H9 (cell line): ENCODE measurements around the gene NFASC. TPM values are rescaled to one million over a fixed set of nuclear protein-coding genes. Genes with fewer than 3 reads are reported as not detected.

Experiments used
- DNase-seq: peaks from one replicate; pipeline ENCODE4 v3.0.0-alpha.2; 2017
- H2AFZ ChIP-seq: one replicate; pipeline ENCODE4 v1.6.1; 2013; ENCODE audit warnings: mild to moderate bottlenecking, low read length, control low read depth, moderate library complexity
- H2AK5ac ChIP-seq: 2 replicates; pipeline ENCODE4 v1.6.1; 2013; ENCODE audit warnings: low read length, control low read depth, mixed read lengths; ENCODE audit not compliant: insufficient read length
- H2BK120ac ChIP-seq: one replicate; pipeline ENCODE4 v1.6.1; 2013; ENCODE audit warnings: low read depth, mild to moderate bottlenecking, low read length, control low read depth, inconsistent platforms; ENCODE audit not compliant: poor library complexity, severe bottlenecking
- H2BK12ac ChIP-seq: 2 replicates; pipeline ENCODE4 v1.6.1; 2013; ENCODE audit warnings: low read length, control low read depth, mixed read lengths, low read depth; ENCODE audit not compliant: insufficient read length
- H2BK15ac ChIP-seq: 2 replicates; pipeline ENCODE4 v1.6.1; 2013; ENCODE audit warnings: low read depth, low read length, control low read depth
- H2BK20ac ChIP-seq: one replicate; pipeline ENCODE4 v1.6.1; 2013; ENCODE audit warnings: low read depth, mild to moderate bottlenecking, low read length, control low read depth, inconsistent platforms; ENCODE audit not compliant: poor library complexity, severe bottlenecking
- H2BK5ac ChIP-seq: 2 replicates; pipeline ENCODE4 v1.6.1; 2013; ENCODE audit warnings: low read length, control low read depth, mixed read lengths; ENCODE audit not compliant: insufficient read length
- H3K14ac ChIP-seq: 2 replicates; pipeline ENCODE4 v1.6.1; 2013; ENCODE audit warnings: low read length, control low read depth; ENCODE audit not compliant: insufficient read depth
- H3K18ac ChIP-seq: 2 replicates; pipeline ENCODE4 v1.6.1; 2013; ENCODE audit warnings: low read depth, mild to moderate bottlenecking, mixed read lengths, low read length, control low read depth; ENCODE audit not compliant: insufficient read length
- H3K23ac ChIP-seq: 2 replicates; pipeline ENCODE4 v1.6.1; 2013; ENCODE audit warnings: low read length, control low read depth, mixed read lengths, low read depth; ENCODE audit not compliant: insufficient read length
- H3K23me2 ChIP-seq: 2 replicates; pipeline ENCODE4 v1.6.1; 2013; ENCODE audit warnings: low read depth, mild to moderate bottlenecking, mixed read lengths, low read length, control low read depth; ENCODE audit not compliant: insufficient read length, poor library complexity, severe bottlenecking
- H3K27ac ChIP-seq: 2 replicates; pipeline ENCODE4 v1.5.1; 2013; ENCODE audit warnings: low read length, control low read depth, mixed read lengths, low read depth; ENCODE audit not compliant: insufficient read length
- H3K27me3 ChIP-seq: 2 replicates; pipeline ENCODE4 v1.6.1; 2013; ENCODE audit warnings: low read length, control low read depth, inconsistent platforms; ENCODE audit not compliant: insufficient read depth
- H3K4ac ChIP-seq: 2 replicates; pipeline ENCODE4 v1.6.1; 2013; ENCODE audit warnings: low read depth, mild to moderate bottlenecking, control low read depth, inconsistent platforms, low read length, moderate library complexity
- H3K4me1 ChIP-seq: 2 replicates; pipeline ENCODE4 v1.6.1; 2013; ENCODE audit warnings: low read length, control low read depth, inconsistent platforms; ENCODE audit not compliant: insufficient read depth
- H3K4me2 ChIP-seq: 2 replicates; pipeline ENCODE4 v1.6.1; 2013; ENCODE audit warnings: low read length, control low read depth, mixed read lengths; ENCODE audit not compliant: insufficient read length, insufficient read depth
- H3K56ac ChIP-seq: 2 replicates; pipeline ENCODE4 v1.6.1; 2013; ENCODE audit warnings: low read depth, mild to moderate bottlenecking, mixed read lengths, low read length, control low read depth; ENCODE audit not compliant: insufficient read length
- H3K79me1 ChIP-seq: 2 replicates; pipeline ENCODE4 v1.6.1; 2013; ENCODE audit warnings: low read depth, mild to moderate bottlenecking, moderate library complexity, low read length, control low read depth, inconsistent platforms; ENCODE audit not compliant: insufficient read depth, poor library complexity, severe bottlenecking
- H3K79me2 ChIP-seq: 2 replicates; pipeline ENCODE4 v1.6.1; 2013; ENCODE audit warnings: low read length, control low read depth, inconsistent platforms; ENCODE audit not compliant: insufficient read depth
- H3K9ac ChIP-seq: 2 replicates; pipeline ENCODE4 v1.6.1; 2013; ENCODE audit warnings: low read length, control low read depth, mixed read lengths; ENCODE audit not compliant: insufficient read length; ENCODE audit errors: extremely low read depth
- H3K9me3 ChIP-seq: one replicate; pipeline ENCODE4 v1.6.1; 2013; ENCODE audit warnings: low read depth, low read length, inconsistent platforms; ENCODE audit not compliant: control insufficient read depth
- H3T11ph ChIP-seq: one replicate; pipeline ENCODE4 v1.6.1; 2013; ENCODE audit warnings: mild to moderate bottlenecking, low read length, control low read depth, inconsistent platforms
- H4K20me1 ChIP-seq: one replicate; pipeline ENCODE4 v1.6.1; 2013; ENCODE audit not compliant: control insufficient read depth, insufficient read length, insufficient read depth
- H4K5ac ChIP-seq: 2 replicates; pipeline ENCODE4 v1.6.1; 2013; ENCODE audit warnings: low read depth, mild to moderate bottlenecking, mixed read lengths, low read length, control low read depth; ENCODE audit not compliant: insufficient read length
- H4K8ac ChIP-seq: replicated peaks from 2 replicates; pipeline ENCODE4 v1.6.1; 2013; ENCODE audit warnings: low read length, control low read depth, mixed read lengths, low read depth; ENCODE audit not compliant: insufficient read length
- H4K91ac ChIP-seq: 2 replicates; pipeline ENCODE4 v1.6.1; 2013; ENCODE audit warnings: low read depth, mild to moderate bottlenecking, moderate library complexity, mixed read lengths, low read length, control low read depth; ENCODE audit not compliant: insufficient read length
- H3K27ac Mint-ChIP-seq, 3 experiments: 2 replicates in 2 of 3; 3 replicates in 1 of 3; pipeline ENCODE4 v1.8.0; 2020 to 2021; ENCODE audit warnings: mixed read lengths in 3 of 3, mild to moderate bottlenecking in 1 of 3, moderate library complexity in 1 of 3
- H3K27me3 Mint-ChIP-seq: 2 replicates; pipeline ENCODE4 v1.8.0; 2021; ENCODE audit warnings: low read depth, mild to moderate bottlenecking, moderate library complexity, mixed read lengths
- H3K36me3 Mint-ChIP-seq, 3 experiments: 2 replicates in 2 of 3; 3 replicates in 1 of 3; pipeline ENCODE4 v1.8.0; 2020 to 2021; ENCODE audit warnings: low read depth in 3 of 3, mixed read lengths in 3 of 3; ENCODE audit not compliant: insufficient read depth in 1 of 3
- H3K4me1 Mint-ChIP-seq, 2 experiments: 2 replicates each; pipeline ENCODE4 v1.8.0; 2020; ENCODE audit warnings: mixed read lengths in 2 of 2
- H3K4me3 Mint-ChIP-seq, 2 experiments: 2 replicates in 1 of 2; 3 replicates in 1 of 2; pipeline ENCODE4 v1.8.0; 2020 to 2021; ENCODE audit warnings: mild to moderate bottlenecking in 2 of 2, mixed read lengths in 2 of 2, moderate library complexity in 1 of 2
- H3K9me3 Mint-ChIP-seq, 2 experiments: 2 replicates in 1 of 2; 3 replicates in 1 of 2; pipeline ENCODE4 v1.8.0; 2020; ENCODE audit warnings: mild to moderate bottlenecking in 2 of 2, mixed read lengths in 2 of 2, moderate library complexity in 1 of 2
- CTCF ChIP-seq: fragments of 200-600 bp; sonication (generic); conservative IDR thresholded peaks from 3 replicates; pipeline ENCODE4 v1.8.0; 2021; ENCODE audit warnings: antibody characterized with exemption, mild to moderate bottlenecking
- WGBS: extraction: QIAGEN DNeasy Blood & Tissue Kit; methylation state at CpG from one replicate; pipeline ENCODE4 v1.1.7; 2013; ENCODE audit warnings: missing lambda C conversion rate, low lambda C conversion rate, mixed read lengths; ENCODE audit not compliant: insufficient read length; ENCODE audit errors: extremely low coverage; 5-methylcytosine and 5-hydroxymethylcytosine counted together
- total RNA-seq: library from RNA; stranded (reverse); gene quantifications from 2 replicates; pipeline ENCODE4 v1.2.1, GENCODE V29; 2021

The NFASC gene
- total RNA-seq, 1 experiment from 2014 or later: 5.0 TPM

- Histone ChIP-seq H2AFZ (no peak overlapping the region), H4K20me1 (no peaks in the 10 kb centered on the region), H3T11ph (no peak overlapping the region), H4K91ac (no peak overlapping the region), H3K23ac (no peak overlapping the region), H3K27ac (no peak overlapping the region), H2BK20ac (no peak overlapping the region), H2AK5ac (no peak overlapping the region), H3K9ac (no peak overlapping the region), H3K18ac (no peak overlapping the region), H4K8ac (no peak overlapping the region), H2BK12ac (no peak overlapping the region), H3K14ac (no peak overlapping the region; the same call in 1 of the 2 replicates), H2BK5ac (no peak overlapping the region), H3K79me2 (no peaks in the 10 kb centered on the region), H3K56ac (no peak overlapping the region), H3K9me3 (no peaks in the 10 kb centered on the region), H3K4me1 (peaks cover 8% of the 10 kb centered on the region; the same call in 1 of the 2 replicates), H2BK15ac (no peak overlapping the region), H4K5ac (no peak overlapping the region), H3K79me1 (no peaks in the 10 kb centered on the region), H3K27me3 (no peaks in the 10 kb centered on the region), H3K4ac (no peak overlapping the region), H3K4me2 (no peak overlapping the region), H3K23me2 (no peaks in the 10 kb centered on the region), H2BK120ac (no peak overlapping the region)
- no CpG with 5 or more reads among the region's 5 CpGs for WGBS
- no peaks in the 10 kb centered on the region for H3K27me3 Mint-ChIP-seq
- no peaks in the 10 kb centered on the region; a peak in 2 of 7 replicates for H3K36me3 Mint-ChIP-seq
- no peak overlapping the region for H3K27ac Mint-ChIP-seq
- no peaks in the 10 kb centered on the region for H3K9me3 Mint-ChIP-seq
- TF ChIP-seq CTCF: no peak
- no peak for DNase-seq
- H3K4me3 Mint-ChIP-seq: no peak overlapping the region
- H3K4me1 Mint-ChIP-seq: peaks cover 29 to 35% of the 10 kb centered on the region in 2 experiments
Measured at GRCh38 chr1:204871405-204872037, 859 bp downstream of the NFASC start.
